Natural killer cell (primary cell): ENCODE data around the gene ZC3H18. TPM values are rescaled to one million over a fixed set of nuclear protein-coding genes. Genes with fewer than 3 reads are reported as not detected.
A peak's percentile ranks its signal among the peaks of the same experiment; 100 is the strongest.

ENCODE experiments used
- ATAC-seq, 3 donors: fragments of 150-1000 bp in 2 of 3; fragments of 200-7000 bp in 1 of 3; cut with Tn5 transposase; 1 replicate in 1 of 3; 2 replicates in 2 of 3; pipeline ENCODE4 v1.10.0; 2021; ENCODE audit warnings: mild to moderate bottlenecking in 2 of 3, moderate library complexity in 2 of 3
- DNase-seq, 2 donors: peaks; one replicate each; pipeline versions ENCODE4 v3.0.0 to v3.0.0-alpha.2; 2013 to 2021; ENCODE audit warnings: mixed read lengths in 1 of 2
- H3K27ac ChIP-seq: one replicate; pipeline ENCODE4 v1.5.1; 2013; ENCODE audit warnings: mild to moderate bottlenecking, low read length
- H3K27me3 ChIP-seq: one replicate; pipeline ENCODE4 v1.6.1; 2013; ENCODE audit warnings: low read length; ENCODE audit not compliant: control insufficient read depth, insufficient read depth
- H3K36me3 ChIP-seq: one replicate; pipeline ENCODE4 v1.6.1; 2013; ENCODE audit warnings: low read length; ENCODE audit not compliant: control insufficient read depth, insufficient read depth
- H3K4me1 ChIP-seq: one replicate; pipeline ENCODE4 v1.6.1; 2013; ENCODE audit warnings: low read length; ENCODE audit not compliant: control insufficient read depth, insufficient read depth
- H3K4me3 ChIP-seq: one replicate; pipeline ENCODE4 v1.5.1; 2013; ENCODE audit warnings: low read length
- H3K9me3 ChIP-seq: one replicate; pipeline ENCODE4 v1.6.1; 2013; ENCODE audit warnings: low read length; ENCODE audit not compliant: control insufficient read depth, insufficient read depth
- H3K27ac Mint-ChIP-seq, 2 donors: one replicate each; pipeline ENCODE4 v1.8.0; 2022; ENCODE audit warnings: mild to moderate bottlenecking in 2 of 2, mixed read lengths in 2 of 2, moderate library complexity in 1 of 2
- H3K27me3 Mint-ChIP-seq, 2 donors: one replicate each; pipeline ENCODE4 v1.8.0; 2022; ENCODE audit warnings: low read depth in 2 of 2, mixed read lengths in 2 of 2
- H3K36me3 Mint-ChIP-seq: one replicate; pipeline ENCODE4 v1.8.0; 2022; ENCODE audit warnings: mixed read lengths
- H3K4me1 Mint-ChIP-seq, 2 donors: one replicate each; pipeline ENCODE4 v1.8.0; 2022; ENCODE audit warnings: mixed read lengths in 2 of 2
- H3K4me3 Mint-ChIP-seq: one replicate; pipeline ENCODE4 v1.8.0; 2022; ENCODE audit warnings: mild to moderate bottlenecking, moderate library complexity, mixed read lengths
- H3K9me3 Mint-ChIP-seq, 2 donors: one replicate each; pipeline ENCODE4 v1.8.0; 2022; ENCODE audit warnings: mixed read lengths in 2 of 2
- WGBS: methylation state at CpG from one replicate; pipeline ENCODE4 v1.1.7; 2013; ENCODE audit warnings: missing lambda C conversion rate; ENCODE audit not compliant: insufficient coverage; 5-methylcytosine and 5-hydroxymethylcytosine counted together
- intact Hi-C: fragments of 100-400 bp; cut with micrococcal nuclease; formaldehyde crosslinking; loops from one replicate; pipeline ENCODE4 v1.14.2; 2022
- total RNA-seq, 4 donors: library from RNA; stranded (reverse); fragments of 120-200 nt in 1 of 4; gene quantifications; one replicate each; pipeline versions ENCODE4 v1.2.3 to v1.2.4, GENCODE V29; 2013 to 2022
- TF ChIP-seq, protein P1 (sequence below): fragments of 200-600 bp; IDR thresholded peaks from one replicate; pipeline ENCODE4 v1.8.0; 2022; ENCODE audit warnings: antibody characterized with exemption

The ZC3H18 gene
- total RNA-seq, 3 donors from 2014 or later (not counting 1 experiment from before 2014, with no cell fraction given): 125 to 130 (median 126) TPM

GRCh38 chr16:88639231-88640038 lies 69.2 kb downstream of the ZC3H18 start:
- Mint-ChIP-seq H3K27ac (peak overlapping the region; percentile 72 to 90), H3K4me1 (peaks cover 31 to 67% of the 10 kb centered on the region in 2 donors), H3K4me3 (peak overlapping the region; percentile 64)

DNA sequence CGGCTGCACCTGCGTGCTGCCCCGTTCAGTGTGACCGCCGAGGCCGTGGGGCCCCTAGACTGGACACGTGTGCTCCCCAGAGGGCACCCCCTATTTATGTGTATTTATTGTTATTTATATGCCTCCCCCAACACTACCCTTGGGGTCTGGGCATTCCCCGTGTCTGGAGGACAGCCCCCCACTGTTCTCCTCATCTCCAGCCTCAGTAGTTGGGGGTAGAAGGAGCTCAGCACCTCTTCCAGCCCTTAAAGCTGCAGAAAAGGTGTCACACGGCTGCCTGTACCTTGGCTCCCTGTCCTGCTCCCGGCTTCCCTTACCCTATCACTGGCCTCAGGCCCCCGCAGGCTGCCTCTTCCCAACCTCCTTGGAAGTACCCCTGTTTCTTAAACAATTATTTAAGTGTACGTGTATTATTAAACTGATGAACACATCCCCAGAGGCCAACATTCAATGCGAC lies 69.9 kb downstream of the ZC3H18 start:
- ATAC-seq: no peak
- TF ChIP-seq, protein P1, sequence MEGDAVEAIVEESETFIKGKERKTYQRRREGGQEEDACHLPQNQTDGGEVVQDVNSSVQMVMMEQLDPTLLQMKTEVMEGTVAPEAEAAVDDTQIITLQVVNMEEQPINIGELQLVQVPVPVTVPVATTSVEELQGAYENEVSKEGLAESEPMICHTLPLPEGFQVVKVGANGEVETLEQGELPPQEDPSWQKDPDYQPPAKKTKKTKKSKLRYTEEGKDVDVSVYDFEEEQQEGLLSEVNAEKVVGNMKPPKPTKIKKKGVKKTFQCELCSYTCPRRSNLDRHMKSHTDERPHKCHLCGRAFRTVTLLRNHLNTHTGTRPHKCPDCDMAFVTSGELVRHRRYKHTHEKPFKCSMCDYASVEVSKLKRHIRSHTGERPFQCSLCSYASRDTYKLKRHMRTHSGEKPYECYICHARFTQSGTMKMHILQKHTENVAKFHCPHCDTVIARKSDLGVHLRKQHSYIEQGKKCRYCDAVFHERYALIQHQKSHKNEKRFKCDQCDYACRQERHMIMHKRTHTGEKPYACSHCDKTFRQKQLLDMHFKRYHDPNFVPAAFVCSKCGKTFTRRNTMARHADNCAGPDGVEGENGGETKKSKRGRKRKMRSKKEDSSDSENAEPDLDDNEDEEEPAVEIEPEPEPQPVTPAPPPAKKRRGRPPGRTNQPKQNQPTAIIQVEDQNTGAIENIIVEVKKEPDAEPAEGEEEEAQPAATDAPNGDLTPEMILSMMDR: no peak
- H3K36me3 ChIP-seq: peaks cover 22% of the 10 kb centered on the region
- H3K4me1 ChIP-seq: peaks cover 79% of the 10 kb centered on the region
- Mint-ChIP-seq H3K27ac (peak overlapping the region; percentile 72 to 84), H3K4me3 (peak overlapping the region; percentile 64), H3K9me3 (peaks cover 0 to 3% of the 10 kb centered on the region in 2 donors), H3K4me1 (peaks cover 38 to 71% of the 10 kb centered on the region in 2 donors), H3K27me3 (peaks cover 0 to 3% of the 10 kb centered on the region in 2 donors), H3K36me3 (no peaks in the 10 kb centered on the region)
- peaks cover 10% of the 10 kb centered on the region for H3K9me3 ChIP-seq
- DNase-seq: no peak
- H3K4me3 ChIP-seq: no peak overlapping the region
- no peaks in the 10 kb centered on the region for H3K27me3 ChIP-seq
- no peak overlapping the region for H3K27ac ChIP-seq
- 38% methylated on average over 8 of the region's 13 CpGs for WGBS
- intact Hi-C loops: loop anchor here (1.0 kb wide), 1 partner anchor 13 kb away; no protein-coding TSS in a partner anchor

More at GRCh38 chr16:88639231-88640038, 69.2 kb downstream of the ZC3H18 start:
- intact Hi-C loops: loop anchor here (1.0 to 10.0 kb wide), 5 partner anchors 14 to 182 kb away; partner anchors contain the start of genes SNAI3 and ZC3H18
- Histone ChIP-seq H3K27me3 (no peaks in the 10 kb centered on the region), H3K36me3 (peaks cover 17% of the 10 kb centered on the region), H3K4me1 (peaks cover 80% of the 10 kb centered on the region), H3K9me3 (peaks cover 10% of the 10 kb centered on the region), H3K4me3 (no peak overlapping the region), H3K27ac (no peak overlapping the region)
- TF ChIP-seq, protein P1: no peak
- ATAC-seq: peak in 1 of 3 donors; percentile 7
- WGBS: 26% methylated on average over 45 of the region's 45 CpGs
- Mint-ChIP-seq H3K9me3 (peaks cover 0 to 3% of the 10 kb centered on the region in 2 donors), H3K36me3 (no peaks in the 10 kb centered on the region), H3K27me3 (peaks cover 0 to 3% of the 10 kb centered on the region in 2 donors)
- peak; percentile 37 to 40 for DNase-seq

GRCh38 chr16:88640498-88641247 lies 70.5 kb downstream of the ZC3H18 start:
- no peak overlapping the region for H3K4me3 ChIP-seq
- no peak overlapping the region for H3K27ac ChIP-seq
- Mint-ChIP-seq H3K4me1 (peaks cover 44 to 71% of the 10 kb centered on the region in 2 donors), H3K36me3 (no peaks in the 10 kb centered on the region), H3K27ac (peak overlapping the region; percentile 72 to 84), H3K4me3 (peak overlapping the region; percentile 64), H3K9me3 (peaks cover 0 to 3% of the 10 kb centered on the region in 2 donors), H3K27me3 (peaks cover 0 to 3% of the 10 kb centered on the region in 2 donors)
- peaks cover 28% of the 10 kb centered on the region for H3K36me3 ChIP-seq
- intact Hi-C loops: loop anchor here (1.0 kb wide), 1 partner anchor 13 kb away; no protein-coding TSS in a partner anchor
- no peak for DNase-seq
- 52% methylated on average over 16 of the region's 17 CpGs for WGBS
- no peak for ATAC-seq
- H3K9me3 ChIP-seq: peaks cover 10% of the 10 kb centered on the region
- peaks cover 79% of the 10 kb centered on the region for H3K4me1 ChIP-seq
- H3K27me3 ChIP-seq: no peaks in the 10 kb centered on the region
- TF ChIP-seq, protein P1: no peak
